Lung (tissue), 12 donors: Measurements from ENCODE around the gene BCAT1. TPM values are rescaled to one million over a fixed set of nuclear protein-coding genes. Genes with fewer than 3 reads are reported as not detected.

Experiments used
- ATAC-seq: fragments of 200-7000 bp; cut with Tn5 transposase; one replicate; pipeline ENCODE4 v1.9.1; 2020; ENCODE audit warnings: moderate number of reproducible peaks; ENCODE audit not compliant: insufficient read depth, low FRiP score
- DNase-seq, 3 donors: peaks; one replicate each; pipeline ENCODE4 v3.0.0-alpha.2; 2013 to 2017
- H3K27ac ChIP-seq, 2 donors: one replicate each; pipeline ENCODE4 v1.5.1; 2013; ENCODE audit warnings: mild to moderate bottlenecking in 2 of 2, moderate library complexity in 2 of 2, control low read depth in 1 of 2, inconsistent platforms in 1 of 2, low read depth in 1 of 2, low read length in 1 of 2
- H3K27me3 ChIP-seq, 3 donors: one replicate each; pipeline ENCODE4 v1.5.1; 2013; ENCODE audit warnings: low read length in 2 of 3; ENCODE audit not compliant: control insufficient read depth in 3 of 3, insufficient read depth in 3 of 3
- H3K36me3 ChIP-seq, 4 donors: one replicate each; pipeline ENCODE4 v1.5.1; 2013; ENCODE audit warnings: low read length in 4 of 4, mild to moderate bottlenecking in 1 of 4, moderate library complexity in 1 of 4; ENCODE audit not compliant: control insufficient read depth in 4 of 4, insufficient read depth in 4 of 4
- H3K4me1 ChIP-seq, 5 donors: one replicate each; pipeline ENCODE4 v1.5.1; 2013; ENCODE audit warnings: low read length in 5 of 5, mild to moderate bottlenecking in 2 of 5, moderate library complexity in 1 of 5; ENCODE audit not compliant: control insufficient read depth in 5 of 5, insufficient read depth in 5 of 5
- H3K4me3 ChIP-seq: one replicate; pipeline ENCODE4 v1.5.1; 2013; ENCODE audit warnings: mild to moderate bottlenecking, control low read depth, moderate library complexity
- H3K9ac ChIP-seq, 2 donors: one replicate each; pipeline ENCODE4 v1.5.1; 2013; ENCODE audit warnings: low read length in 2 of 2, control low read depth in 1 of 2; ENCODE audit not compliant: insufficient read depth in 1 of 2
- H3K9me3 ChIP-seq, 4 donors: one replicate each; pipeline ENCODE4 v1.5.1; 2013; ENCODE audit warnings: low read length in 3 of 4, mild to moderate bottlenecking in 1 of 4, moderate library complexity in 1 of 4; ENCODE audit not compliant: control insufficient read depth in 4 of 4, insufficient read depth in 3 of 4
- WGBS, 2 donors: extraction: QIAGEN DNeasy Blood & Tissue Kit; methylation state at CpG; one replicate each; pipeline ENCODE4 v1.1.7; 2013; 5-methylcytosine and 5-hydroxymethylcytosine counted together
- polyA plus RNA-seq, 2 donors: library from polyadenylated mRNA; stranded (reverse); fragments of 200-250 nt; gene quantifications; one replicate each; pipeline ENCODE4 v1.2.1, GENCODE V29; 2013
- total RNA-seq, 2 donors: library from RNA; depleted of rRNA in 1 of 2; stranded (reverse); fragments of >200 nt in 1 of 2; gene quantifications; one replicate each; pipeline ENCODE4 v1.2.1, GENCODE V29; 2014 to 2021
- TF ChIP-seq, protein P1 (sequence below): IDR thresholded peaks from 2 replicates; pipeline ENCODE4 v1.5.1; 2012; ENCODE audit warnings: mild to moderate bottlenecking; ENCODE audit errors: control extremely low read depth, extremely low read depth
- donor health status: control.
- donor health status: control.
- donor health status: Bipolar disorder and iron deficiency.
- donor health status: healthy.
- donor health status: DM: yes; HTN: yes; CAD: no.

The BCAT1 gene
- total and polyA plus RNA-seq, 4 donors = 11.7 to 94.9 (median 40.9) TPM

DNA sequence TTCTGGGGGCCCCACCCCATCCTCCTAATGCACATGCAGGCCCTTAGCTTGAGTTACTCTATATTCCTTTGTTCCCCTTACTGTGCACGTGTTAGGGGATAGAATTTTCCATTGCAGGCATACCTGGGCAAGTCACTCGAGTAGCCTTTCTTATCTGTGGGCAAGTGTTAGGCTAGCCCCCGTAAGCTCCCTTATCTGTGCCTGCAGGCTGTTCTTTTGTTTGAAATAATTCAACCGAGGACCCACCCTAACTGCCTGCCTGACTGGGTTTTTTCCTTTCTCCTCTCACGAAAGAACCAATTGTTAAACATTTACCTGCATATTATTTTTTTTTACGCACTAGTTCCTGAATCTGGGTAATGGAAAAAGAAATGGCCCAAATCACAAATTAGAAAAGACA is 21.3 kb upstream of the BCAT1 start:
- Histone ChIP-seq H3K36me3 (no peaks in the 10 kb centered on the region), H3K9me3 (peaks cover 0 to 2% (median 0%) of the 10 kb centered on the region in 4 donors), H3K27ac (no peak overlapping the region), H3K9ac (no peak overlapping the region), H3K4me1 (no peaks in the 10 kb centered on the region), H3K4me3 (no peak overlapping the region), H3K27me3 (no peaks in the 10 kb centered on the region)
- DNase-seq (no peak), ATAC-seq (no peak)
- TF ChIP-seq, protein P1, sequence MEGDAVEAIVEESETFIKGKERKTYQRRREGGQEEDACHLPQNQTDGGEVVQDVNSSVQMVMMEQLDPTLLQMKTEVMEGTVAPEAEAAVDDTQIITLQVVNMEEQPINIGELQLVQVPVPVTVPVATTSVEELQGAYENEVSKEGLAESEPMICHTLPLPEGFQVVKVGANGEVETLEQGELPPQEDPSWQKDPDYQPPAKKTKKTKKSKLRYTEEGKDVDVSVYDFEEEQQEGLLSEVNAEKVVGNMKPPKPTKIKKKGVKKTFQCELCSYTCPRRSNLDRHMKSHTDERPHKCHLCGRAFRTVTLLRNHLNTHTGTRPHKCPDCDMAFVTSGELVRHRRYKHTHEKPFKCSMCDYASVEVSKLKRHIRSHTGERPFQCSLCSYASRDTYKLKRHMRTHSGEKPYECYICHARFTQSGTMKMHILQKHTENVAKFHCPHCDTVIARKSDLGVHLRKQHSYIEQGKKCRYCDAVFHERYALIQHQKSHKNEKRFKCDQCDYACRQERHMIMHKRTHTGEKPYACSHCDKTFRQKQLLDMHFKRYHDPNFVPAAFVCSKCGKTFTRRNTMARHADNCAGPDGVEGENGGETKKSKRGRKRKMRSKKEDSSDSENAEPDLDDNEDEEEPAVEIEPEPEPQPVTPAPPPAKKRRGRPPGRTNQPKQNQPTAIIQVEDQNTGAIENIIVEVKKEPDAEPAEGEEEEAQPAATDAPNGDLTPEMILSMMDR = no peak
- 82 to 88% methylated on average over 6 of the region's 6 CpGs for WGBS, 2 donors

DNA sequence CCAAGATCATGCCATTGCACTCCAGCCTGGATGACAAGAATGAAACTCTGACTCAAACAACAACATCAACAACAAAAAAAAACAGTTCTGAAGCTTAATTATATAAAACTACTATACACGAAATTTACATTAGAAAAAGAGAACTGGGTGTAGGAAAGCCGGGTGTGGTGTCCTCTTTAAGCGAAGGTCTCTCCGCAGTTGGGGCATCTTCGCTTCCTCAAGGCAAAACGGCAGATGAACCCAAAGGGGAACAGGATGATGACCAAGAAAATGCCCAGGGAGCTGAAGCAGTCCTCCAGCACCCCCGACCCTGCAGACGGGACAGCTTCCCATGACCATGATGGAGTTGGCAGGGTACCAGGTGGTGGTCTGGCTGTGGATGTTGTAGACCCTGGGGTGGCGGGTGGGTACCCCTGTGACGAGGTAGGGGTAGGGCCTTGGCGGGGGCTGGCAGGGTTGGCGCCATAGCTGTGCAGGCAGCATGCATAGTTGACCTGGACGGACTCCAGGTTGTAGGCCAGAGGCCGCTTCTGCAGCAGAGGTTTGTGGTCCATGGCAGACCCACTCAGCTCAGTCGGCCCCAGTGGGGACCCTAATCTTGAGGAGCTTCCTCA is 18.2 kb upstream of the BCAT1 start:
- H3K4me3 ChIP-seq = no peak overlapping the region
- TF ChIP-seq, protein P1 = no peak
- no peak overlapping the region for H3K27ac ChIP-seq
- WGBS, 2 donors = 91% methylated on average over 15 of the region's 15 CpGs
- H3K36me3 ChIP-seq = no peaks in the 10 kb centered on the region
- H3K9ac ChIP-seq = no peak overlapping the region
- no peaks in the 10 kb centered on the region for H3K4me1 ChIP-seq
- H3K9me3 ChIP-seq = peaks cover 0 to 4% (median 2%) of the 10 kb centered on the region in 4 donors
- H3K27me3 ChIP-seq = no peaks in the 10 kb centered on the region
- ATAC-seq (no peak), DNase-seq (no peak)

DNA sequence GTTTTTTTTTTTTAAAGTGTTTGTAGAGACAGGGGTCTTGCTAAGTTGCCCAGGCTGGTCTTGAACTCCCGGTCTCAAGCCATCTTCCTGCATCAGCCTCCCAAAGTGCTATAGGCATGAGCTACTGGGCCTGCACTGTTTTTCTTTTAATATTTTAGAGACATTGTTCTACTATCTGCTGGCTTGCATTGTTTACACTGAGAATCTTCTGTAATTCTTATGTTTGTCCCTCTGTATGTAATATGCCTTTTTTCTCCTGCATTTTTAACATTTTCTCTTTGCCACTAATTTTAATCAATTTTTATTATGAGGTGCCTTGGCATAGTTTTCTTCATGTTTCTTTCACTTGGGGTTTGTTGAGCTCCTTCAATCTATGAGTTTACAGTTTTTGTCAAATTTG is 15.4 kb upstream of the BCAT1 start:
- peaks cover 0 to 7% (median under 1%) of the 10 kb centered on the region in 4 donors for H3K9me3 ChIP-seq
- DNase-seq (no peak), ATAC-seq (no peak)
- no peaks in the 10 kb centered on the region for H3K27me3 ChIP-seq
- no peak overlapping the region for H3K4me3 ChIP-seq
- no peak overlapping the region for H3K27ac ChIP-seq
- no peaks in the 10 kb centered on the region for H3K4me1 ChIP-seq
- TF ChIP-seq, protein P1 = no peak
- no peak overlapping the region for H3K9ac ChIP-seq
- H3K36me3 ChIP-seq = no peaks in the 10 kb centered on the region
- 96 to 98% methylated on average over 1 of the region's 1 CpG for WGBS, 2 donors
